ENCODE measurements around the gene NDUFS3.

The NDUFS3 gene

DNA sequence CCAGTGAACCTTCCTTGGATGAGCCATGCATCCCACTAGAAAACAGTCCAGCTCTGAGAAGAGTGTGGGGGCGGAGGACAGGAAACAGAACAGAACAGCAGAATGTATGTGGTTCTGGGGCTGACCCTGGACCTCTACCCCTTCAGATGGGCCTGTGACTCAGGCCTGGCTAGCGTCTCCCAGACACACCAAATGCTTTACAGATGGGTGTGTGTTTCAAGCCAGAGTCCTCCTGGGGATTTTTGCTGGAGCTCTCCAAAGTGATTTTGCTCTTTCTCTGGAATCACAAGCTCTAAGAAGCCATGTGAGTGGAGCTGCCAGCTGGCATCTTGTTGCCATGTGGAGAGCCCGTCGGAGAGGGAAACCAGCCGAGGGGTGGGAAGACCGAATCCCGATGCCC, 28.5 kb downstream of the NDUFS3 start:
- H3K9me3 ChIP-seq (ENCODE audit: control insufficient read depth in 2 of 2, low read length in 2 of 2): no peaks in the 10 kb centered on the region
- no peak overlapping the region for H3K27ac ChIP-seq (ENCODE audit: low read length)
- peaks cover 6% of the 10 kb centered on the region for H3K4me1 ChIP-seq (ENCODE audit: control insufficient read depth, insufficient read depth, low read length)
- H3K27me3 ChIP-seq (ENCODE audit: control insufficient read depth in 1 of 2, insufficient read depth in 2 of 2, low read length in 2 of 2): no peaks in the 10 kb centered on the region
- H3K4me3 ChIP-seq (ENCODE audit: low read length in 2 of 2): no peak overlapping the region
- no peak overlapping the region for H3K9ac ChIP-seq (ENCODE audit: low read length in 2 of 2)
- peaks cover 0 to 6% of the 10 kb centered on the region in 2 donors for H3K36me3 ChIP-seq (ENCODE audit: control insufficient read depth in 2 of 2, insufficient read depth in 2 of 2, low read length in 2 of 2)

DNA sequence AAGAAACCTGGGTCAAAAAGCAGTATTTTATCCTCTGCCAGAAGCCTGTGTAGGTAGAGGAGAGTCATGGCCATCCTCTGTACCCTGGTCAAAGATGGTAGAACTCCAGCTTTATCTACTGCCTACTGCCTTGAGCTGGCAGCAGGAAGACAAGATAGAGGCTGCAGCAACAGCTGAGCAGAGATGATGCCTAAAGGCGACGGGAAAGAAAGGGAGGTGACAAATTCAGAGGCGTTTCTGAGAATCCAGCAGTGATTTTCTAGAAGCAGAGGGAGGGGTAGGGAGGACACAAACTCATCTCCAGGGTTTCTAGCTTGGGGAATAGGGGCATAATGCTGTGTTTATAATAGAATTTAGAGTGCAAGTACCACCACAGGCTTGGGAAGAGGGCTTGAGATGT, 30.8 kb downstream of the NDUFS3 start:
- Histone ChIP-seq H3K4me1 (ENCODE audit: control insufficient read depth, insufficient read depth, low read length) (peaks cover 6% of the 10 kb centered on the region), H3K27me3 (ENCODE audit: control insufficient read depth in 1 of 2, insufficient read depth in 2 of 2, low read length in 2 of 2) (no peaks in the 10 kb centered on the region), H3K9ac (ENCODE audit: low read length in 2 of 2) (no peak overlapping the region), H3K36me3 (ENCODE audit: control insufficient read depth in 2 of 2, insufficient read depth in 2 of 2, low read length in 2 of 2) (peaks cover 0 to 6% of the 10 kb centered on the region in 2 donors), H3K27ac (ENCODE audit: low read length) (no peak overlapping the region), H3K9me3 (ENCODE audit: control insufficient read depth in 2 of 2, low read length in 2 of 2) (no peaks in the 10 kb centered on the region), H3K4me3 (ENCODE audit: low read length in 2 of 2) (no peak overlapping the region)

DNA sequence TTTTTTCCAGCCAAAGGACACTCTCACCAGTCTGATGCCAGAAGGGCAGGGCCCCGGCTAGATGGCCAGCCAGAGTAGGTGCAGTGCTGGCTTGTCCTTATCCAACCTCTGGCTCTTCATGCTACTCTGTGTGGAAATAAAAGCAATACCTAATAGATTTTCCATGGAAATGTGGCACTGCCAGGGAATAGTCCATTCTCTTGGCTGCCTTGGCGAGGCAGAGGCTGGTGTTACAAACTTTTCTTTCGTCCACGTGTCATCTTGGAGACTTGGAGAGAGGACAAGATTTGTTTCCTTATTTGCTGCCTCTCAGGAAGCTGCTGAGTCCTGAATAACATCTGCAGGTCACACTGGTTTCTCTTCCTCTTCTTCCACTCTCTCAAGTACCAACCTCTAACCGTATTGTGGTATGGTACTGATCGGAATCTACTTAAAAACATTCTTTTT, 32.5 kb downstream of the NDUFS3 start:
- no peak overlapping the region for H3K9ac ChIP-seq (ENCODE audit: low read length in 2 of 2)
- H3K4me3 ChIP-seq (ENCODE audit: low read length in 2 of 2): no peak overlapping the region
- no peak overlapping the region for H3K27ac ChIP-seq (ENCODE audit: low read length)
- no peaks in the 10 kb centered on the region for H3K9me3 ChIP-seq (ENCODE audit: control insufficient read depth in 2 of 2, low read length in 2 of 2)
- peaks cover 6% of the 10 kb centered on the region for H3K4me1 ChIP-seq (ENCODE audit: control insufficient read depth, insufficient read depth, low read length)
- H3K36me3 ChIP-seq (ENCODE audit: control insufficient read depth in 2 of 2, insufficient read depth in 2 of 2, low read length in 2 of 2): peaks cover 0 to 8% of the 10 kb centered on the region in 2 donors
- no peaks in the 10 kb centered on the region for H3K27me3 ChIP-seq (ENCODE audit: control insufficient read depth in 1 of 2, insufficient read depth in 2 of 2, low read length in 2 of 2)

DNA sequence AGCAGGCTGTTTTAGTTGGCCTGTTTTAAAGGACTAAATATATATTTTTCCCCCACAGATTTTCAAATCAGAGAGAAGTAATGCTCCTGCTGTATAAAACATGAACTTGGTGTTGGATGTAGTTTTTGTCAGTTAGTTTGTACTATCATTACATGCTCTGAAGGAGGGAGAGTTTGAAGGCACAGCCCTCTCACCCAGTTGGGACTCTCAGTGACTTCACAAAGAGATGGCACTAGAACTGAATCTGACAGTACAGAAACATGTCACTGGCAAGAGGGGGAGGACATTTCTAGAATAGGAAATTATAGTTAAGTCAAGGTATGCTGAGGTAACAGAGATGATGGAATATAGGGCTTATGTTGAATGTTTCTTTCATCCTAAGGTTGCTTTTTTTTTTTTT, 36.4 kb downstream of the NDUFS3 start:
- peaks cover 7 to 17% of the 10 kb centered on the region in 2 donors for H3K36me3 ChIP-seq (ENCODE audit: control insufficient read depth in 2 of 2, insufficient read depth in 2 of 2, low read length in 2 of 2)
- no peaks in the 10 kb centered on the region for H3K4me1 ChIP-seq (ENCODE audit: control insufficient read depth, insufficient read depth, low read length)
- no peaks in the 10 kb centered on the region for H3K27me3 ChIP-seq (ENCODE audit: control insufficient read depth in 1 of 2, insufficient read depth in 2 of 2, low read length in 2 of 2)
- no peak overlapping the region for H3K4me3 ChIP-seq (ENCODE audit: low read length in 2 of 2)
- no peak overlapping the region for H3K9ac ChIP-seq (ENCODE audit: low read length in 2 of 2)
- no peak overlapping the region for H3K27ac ChIP-seq (ENCODE audit: low read length)
- no peaks in the 10 kb centered on the region for H3K9me3 ChIP-seq (ENCODE audit: control insufficient read depth in 2 of 2, low read length in 2 of 2)

DNA sequence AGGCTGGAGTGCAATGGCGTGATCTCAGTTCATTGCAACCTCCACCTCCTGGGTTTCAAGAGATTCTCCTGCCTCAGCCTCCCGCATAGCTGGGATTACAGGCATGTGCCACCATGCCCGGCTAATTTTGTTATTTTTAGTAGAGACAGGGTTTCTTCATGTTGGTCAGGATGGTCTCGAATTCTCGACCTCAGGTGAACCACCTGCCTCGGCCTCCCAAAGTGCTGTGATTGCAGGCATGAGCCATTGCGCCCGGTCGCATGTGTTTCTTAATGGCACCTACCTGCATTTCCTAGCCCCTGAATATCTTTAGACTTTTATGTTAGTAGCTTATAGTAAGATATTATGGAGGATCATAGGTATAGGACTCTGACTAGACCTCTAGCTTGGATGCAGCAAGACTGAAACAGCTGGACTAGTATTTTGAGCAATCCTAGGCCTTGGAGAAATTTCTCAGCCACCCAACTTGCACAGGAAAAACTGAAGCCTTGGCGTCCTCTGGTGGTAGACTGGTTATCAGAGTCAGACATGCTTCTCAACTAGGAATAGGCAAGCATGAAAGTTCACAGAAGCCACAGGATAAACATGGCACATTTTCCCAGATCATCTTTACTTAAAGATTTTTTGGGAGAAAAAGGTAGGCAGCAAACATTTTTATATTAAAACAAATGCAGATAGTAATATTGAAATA, 38.0 kb downstream of the NDUFS3 start:
- Histone ChIP-seq H3K36me3 (ENCODE audit: control insufficient read depth in 2 of 2, insufficient read depth in 2 of 2, low read length in 2 of 2) (peaks cover 15 to 22% of the 10 kb centered on the region in 2 donors), H3K27me3 (ENCODE audit: control insufficient read depth in 1 of 2, insufficient read depth in 2 of 2, low read length in 2 of 2) (no peaks in the 10 kb centered on the region), H3K9me3 (ENCODE audit: control insufficient read depth in 2 of 2, low read length in 2 of 2) (no peaks in the 10 kb centered on the region), H3K4me1 (ENCODE audit: control insufficient read depth, insufficient read depth, low read length) (no peaks in the 10 kb centered on the region), H3K9ac (ENCODE audit: low read length in 2 of 2) (no peak overlapping the region), H3K27ac (ENCODE audit: low read length) (no peak overlapping the region), H3K4me3 (ENCODE audit: low read length in 2 of 2) (no peak overlapping the region)

DNA sequence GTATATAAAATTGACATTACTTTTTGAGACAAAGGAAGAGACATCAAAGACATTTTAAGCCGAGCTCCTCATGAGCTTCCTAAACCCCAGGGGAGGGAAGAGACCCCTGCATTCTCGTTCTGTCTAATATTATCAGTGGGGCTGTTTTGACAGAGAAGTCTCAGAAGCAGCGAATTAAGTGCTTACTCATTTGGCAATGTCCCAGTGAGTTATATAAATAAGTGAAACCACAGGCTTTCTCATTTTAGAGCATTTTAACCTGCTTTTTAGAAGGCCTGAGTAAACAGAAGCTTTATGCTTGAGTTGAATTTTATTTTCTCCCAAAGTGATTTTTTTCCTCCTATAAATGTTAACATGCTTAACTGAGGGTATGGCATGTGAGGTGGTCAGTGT, 38.5 kb downstream of the NDUFS3 start:
- Histone ChIP-seq H3K9ac (ENCODE audit: low read length in 2 of 2) (no peak overlapping the region), H3K4me1 (ENCODE audit: control insufficient read depth, insufficient read depth, low read length) (no peaks in the 10 kb centered on the region), H3K4me3 (ENCODE audit: low read length in 2 of 2) (no peak overlapping the region), H3K36me3 (ENCODE audit: control insufficient read depth in 2 of 2, insufficient read depth in 2 of 2, low read length in 2 of 2) (peaks cover 20 to 27% of the 10 kb centered on the region in 2 donors), H3K27ac (ENCODE audit: low read length) (no peak overlapping the region), H3K9me3 (ENCODE audit: control insufficient read depth in 2 of 2, low read length in 2 of 2) (no peaks in the 10 kb centered on the region), H3K27me3 (ENCODE audit: control insufficient read depth in 1 of 2, insufficient read depth in 2 of 2, low read length in 2 of 2) (no peaks in the 10 kb centered on the region)

DNA sequence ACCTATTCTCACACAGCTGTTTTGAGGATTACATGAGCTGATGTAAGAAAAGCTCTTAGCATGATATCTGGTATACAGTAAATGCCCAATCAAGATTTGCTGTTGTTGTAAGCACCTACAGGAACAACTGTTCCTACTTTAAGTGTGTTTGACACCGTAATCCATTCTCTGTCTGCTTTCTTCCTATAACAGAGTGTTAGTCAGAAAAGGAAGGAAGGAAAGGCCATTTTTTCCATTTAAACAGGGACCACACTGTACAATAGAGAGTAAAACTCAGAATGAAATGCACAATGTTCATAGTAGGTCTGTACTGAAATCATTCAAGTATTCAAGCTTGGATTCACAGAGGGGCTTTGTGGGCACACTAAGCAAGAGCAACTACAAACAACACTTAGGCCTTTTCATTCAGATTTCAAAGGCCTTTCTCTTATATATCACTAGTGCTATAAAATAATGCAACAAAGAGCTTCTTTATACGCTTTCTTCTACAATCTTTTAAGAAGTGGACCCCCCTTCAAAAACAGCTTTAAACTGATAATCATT, 42.0 kb downstream of the NDUFS3 start:
- no peak overlapping the region for H3K27ac ChIP-seq (ENCODE audit: low read length)
- H3K9me3 ChIP-seq (ENCODE audit: control insufficient read depth in 2 of 2, low read length in 2 of 2): no peaks in the 10 kb centered on the region
- H3K4me1 ChIP-seq (ENCODE audit: control insufficient read depth, insufficient read depth, low read length): no peaks in the 10 kb centered on the region
- H3K36me3 ChIP-seq (ENCODE audit: control insufficient read depth in 2 of 2, insufficient read depth in 2 of 2, low read length in 2 of 2): peaks cover 29 to 42% of the 10 kb centered on the region in 2 donors
- no peak overlapping the region for H3K9ac ChIP-seq (ENCODE audit: low read length in 2 of 2)
- no peak overlapping the region for H3K4me3 ChIP-seq (ENCODE audit: low read length in 2 of 2)
- H3K27me3 ChIP-seq (ENCODE audit: control insufficient read depth in 1 of 2, insufficient read depth in 2 of 2, low read length in 2 of 2): no peaks in the 10 kb centered on the region

DNA sequence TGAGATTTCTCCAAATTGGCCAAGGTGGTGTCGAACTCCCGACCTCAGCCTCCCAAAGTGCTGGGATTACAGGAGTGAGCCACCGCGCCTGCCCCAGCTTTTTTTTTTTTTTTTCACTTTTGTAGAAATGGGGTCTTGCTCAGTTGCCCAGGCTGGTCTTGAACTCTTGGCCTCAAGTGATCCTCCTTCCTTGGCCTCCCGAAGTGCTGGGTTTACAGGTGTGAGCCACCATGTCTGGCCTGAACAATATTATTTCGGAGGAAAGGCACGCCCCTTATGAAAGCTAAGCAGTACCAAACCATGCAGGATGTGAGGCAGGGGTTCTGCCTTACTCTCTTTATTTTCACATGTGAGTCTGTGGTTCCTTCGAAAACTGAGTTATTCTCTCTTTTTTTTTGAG, 47.4 kb downstream of the NDUFS3 start:
- Histone ChIP-seq H3K4me3 (ENCODE audit: low read length in 2 of 2) (no peak overlapping the region), H3K4me1 (ENCODE audit: control insufficient read depth, insufficient read depth, low read length) (no peaks in the 10 kb centered on the region), H3K27ac (ENCODE audit: low read length) (no peak overlapping the region), H3K27me3 (ENCODE audit: control insufficient read depth in 1 of 2, insufficient read depth in 2 of 2, low read length in 2 of 2) (no peaks in the 10 kb centered on the region), H3K9ac (ENCODE audit: low read length in 2 of 2) (no peak overlapping the region), H3K36me3 (ENCODE audit: control insufficient read depth in 2 of 2, insufficient read depth in 2 of 2, low read length in 2 of 2) (peaks cover 40 to 49% of the 10 kb centered on the region in 2 donors), H3K9me3 (ENCODE audit: control insufficient read depth in 2 of 2, low read length in 2 of 2) (no peaks in the 10 kb centered on the region)

DNA sequence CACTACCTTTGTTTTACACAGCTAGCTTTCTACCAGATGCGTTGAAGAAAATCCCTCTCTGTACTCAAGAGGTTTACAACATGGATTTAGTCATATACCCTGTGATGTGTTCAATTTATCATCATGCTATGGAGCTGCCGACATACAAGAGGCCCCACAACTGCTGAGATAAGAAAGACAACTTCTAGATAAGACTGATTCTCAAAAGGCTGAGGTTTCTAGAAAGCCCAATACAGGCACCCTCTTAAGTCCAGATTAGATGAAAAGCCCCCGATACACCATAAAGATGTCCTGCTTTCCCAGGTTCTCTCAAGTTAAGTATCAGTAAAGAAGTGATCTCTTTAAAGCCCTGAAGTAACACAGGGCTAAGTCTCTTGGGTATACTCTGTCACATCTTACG, 49.2 kb downstream of the NDUFS3 start:
- H3K36me3 ChIP-seq (ENCODE audit: control insufficient read depth in 2 of 2, insufficient read depth in 2 of 2, low read length in 2 of 2): peaks cover 28 to 42% of the 10 kb centered on the region in 2 donors
- H3K27me3 ChIP-seq (ENCODE audit: control insufficient read depth in 1 of 2, insufficient read depth in 2 of 2, low read length in 2 of 2): no peaks in the 10 kb centered on the region
- H3K9me3 ChIP-seq (ENCODE audit: control insufficient read depth in 2 of 2, low read length in 2 of 2): no peaks in the 10 kb centered on the region
- no peak overlapping the region for H3K4me3 ChIP-seq (ENCODE audit: low read length in 2 of 2)
- no peak overlapping the region for H3K9ac ChIP-seq (ENCODE audit: low read length in 2 of 2)
- H3K27ac ChIP-seq (ENCODE audit: low read length): no peak overlapping the region
- H3K4me1 ChIP-seq (ENCODE audit: control insufficient read depth, insufficient read depth, low read length): no peaks in the 10 kb centered on the region

DNA sequence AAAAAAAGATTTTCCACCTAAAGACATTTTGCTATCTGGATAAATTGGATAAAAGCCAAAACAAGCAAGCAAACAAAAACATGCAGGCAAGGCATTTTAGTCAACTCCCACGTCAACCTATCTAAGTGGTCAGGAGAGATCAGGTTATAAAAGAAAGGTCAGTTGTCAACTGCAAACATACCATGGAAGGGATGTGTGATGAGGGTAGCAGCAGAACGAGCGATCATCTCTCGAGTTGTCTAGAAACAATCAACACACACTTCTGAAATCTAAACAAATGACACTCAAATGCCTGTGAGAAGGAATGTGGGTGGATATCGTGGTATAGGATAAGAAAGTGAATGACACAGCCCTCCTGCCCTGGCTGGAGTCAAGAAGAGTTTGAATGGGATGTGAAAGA, 52.6 kb downstream of the NDUFS3 start:
- Histone ChIP-seq H3K9ac (ENCODE audit: low read length in 2 of 2) (no peak overlapping the region), H3K4me3 (ENCODE audit: low read length in 2 of 2) (no peak overlapping the region), H3K4me1 (ENCODE audit: control insufficient read depth, insufficient read depth, low read length) (no peaks in the 10 kb centered on the region), H3K27me3 (ENCODE audit: control insufficient read depth in 1 of 2, insufficient read depth in 2 of 2, low read length in 2 of 2) (no peaks in the 10 kb centered on the region), H3K36me3 (ENCODE audit: control insufficient read depth in 2 of 2, insufficient read depth in 2 of 2, low read length in 2 of 2) (peaks cover 35 to 40% of the 10 kb centered on the region in 2 donors), H3K27ac (ENCODE audit: low read length) (no peak overlapping the region), H3K9me3 (ENCODE audit: control insufficient read depth in 2 of 2, low read length in 2 of 2) (no peaks in the 10 kb centered on the region)

All from stomach smooth muscle (tissue), 2 donors.